Ishikawa (cell line): Measurements from ENCODE around the gene RTN4R.

Source experiments
- CEBPB ChIP-seq: IDR thresholded peaks from 2 replicates; pipeline ENCODE4 v1.6.1; 2012
- EGR1 ChIP-seq: IDR thresholded peaks from 2 replicates; pipeline ENCODE4 v1.6.1; 2012
- EP300 ChIP-seq: IDR thresholded peaks from 2 replicates; pipeline ENCODE4 v1.6.1; 2012; ENCODE audit warnings: borderline replicate concordance
- FOXM1 ChIP-seq: IDR thresholded peaks from 2 replicates; pipeline ENCODE4 v1.6.1; 2012; ENCODE audit warnings: low read depth, borderline replicate concordance
- MAX ChIP-seq: IDR thresholded peaks from 2 replicates; pipeline ENCODE4 v1.6.1; 2012
- NFIC ChIP-seq: IDR thresholded peaks from 2 replicates; pipeline ENCODE4 v1.6.1; 2012
- RAD21 ChIP-seq: IDR thresholded peaks from 2 replicates; pipeline ENCODE4 v1.6.1; 2012; ENCODE audit warnings: low read depth
- REST ChIP-seq: IDR thresholded peaks from 2 replicates; pipeline ENCODE4 v1.6.1; 2012; ENCODE audit warnings: low read depth, mild to moderate bottlenecking
- TAF1 ChIP-seq: IDR thresholded peaks from 2 replicates; pipeline ENCODE4 v1.6.1; 2012; ENCODE audit warnings: low read depth, mild to moderate bottlenecking
- USF1 ChIP-seq: IDR thresholded peaks from 2 replicates; pipeline ENCODE4 v1.6.1; 2012
- YY1 ChIP-seq: IDR thresholded peaks from 2 replicates; pipeline ENCODE4 v1.6.1; 2012; ENCODE audit warnings: low read depth
- ZBTB7A ChIP-seq: IDR thresholded peaks from 2 replicates; pipeline ENCODE4 v1.6.1; 2012; ENCODE audit warnings: low read depth

GRCh38 chr22:20221421-20222340, 46.4 kb downstream of the RTN4R start:
- TF ChIP-seq TAF1 (no peak), EP300 (no peak), EGR1 (no peak), CEBPB (no peak), YY1 (no peak), MAX (no peak), ZBTB7A (no peak), RAD21 (no peak), FOXM1 (no peak), NFIC (no peak), USF1 (no peak), REST (no peak)
